Hematopoietic multipotent progenitor cell (in vitro differentiated cells): ENCODE measurements around the gene ESYT2. TPM values are rescaled to one million over a fixed set of nuclear protein-coding genes. Genes with fewer than 3 reads are reported as not detected.

ENCODE experiments used
- total RNA-seq: library from RNA; depleted of rRNA; stranded (reverse); fragments of >200 nt; gene quantifications from one replicate; pipeline ENCODE4 v1.2.3, GENCODE V29; 2012

Gene ESYT2
- total RNA-seq, 1 donor, result 154 TPM

Other genes with a start within 250 kb of the ESYT2 start
- 0.27 TPM for gene PTPRN2, start 241.7 kb downstream of the ESYT2 start, total RNA-seq
- gene NCAPG2, start 124.7 kb downstream of the ESYT2 start, total RNA-seq, result 6.7 TPM
- gene DYNC2I1, start 27.0 kb upstream of the ESYT2 start, total RNA-seq, result 10.8 TPM